Stimulated activated CD8-positive, alpha-beta memory T cell treated with anti-CD3 and anti-CD28 coated beads, Interleukin-7, amount 100 ng/mL, for 1 hour (primary cell): ENCODE measurements around the gene CUBN.
A peak's percentile ranks its signal among the peaks of the same experiment; 100 is the strongest.

Experiments
- DNase-seq, 2 donors: peaks; one replicate each; pipeline ENCODE4 v3.0.0-alpha.2; 2020; ENCODE audit warnings: low read depth in 2 of 2

CUBN gene

DNA sequence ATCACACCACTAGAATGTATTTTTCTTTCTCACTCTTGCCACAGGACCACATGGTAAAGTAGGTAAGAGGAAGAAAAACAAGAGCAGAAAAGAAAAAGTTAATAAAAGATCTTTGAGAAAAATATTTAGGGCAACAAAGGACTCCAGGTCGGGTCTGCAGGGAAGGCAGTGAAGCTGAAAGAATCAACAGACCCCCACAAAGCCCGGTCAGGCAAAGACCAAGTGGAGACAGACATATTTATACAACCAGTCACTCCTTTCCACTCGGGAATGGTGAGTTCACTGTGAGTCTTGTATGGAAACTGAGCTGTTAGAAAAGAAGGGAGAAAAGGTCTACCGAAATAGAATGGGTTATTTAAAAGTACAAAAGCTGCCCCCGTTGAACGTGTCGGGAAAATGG lies 340.4 kb downstream of the CUBN start:
- DNase-seq: no peak

DNA sequence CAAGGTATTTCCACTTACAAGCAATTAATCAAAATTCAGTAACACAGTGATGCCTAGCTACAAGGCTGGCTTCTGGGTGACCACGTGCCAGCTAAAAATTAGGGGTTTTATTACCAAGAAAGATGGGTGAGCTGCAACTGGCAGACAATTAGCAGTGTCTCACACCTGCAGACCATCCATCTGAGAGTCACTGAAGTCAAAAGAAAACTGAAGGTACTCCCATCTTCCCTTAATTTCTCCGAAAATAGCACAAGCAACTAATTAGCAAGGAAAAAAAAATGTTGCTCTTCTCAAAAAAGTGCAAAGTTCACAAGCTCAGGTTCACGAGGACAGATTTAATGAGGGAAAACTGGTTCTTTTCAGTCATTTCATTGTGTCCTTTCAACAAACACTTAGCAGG lies 340.8 kb downstream of the CUBN start:
- no peak for DNase-seq

DNA sequence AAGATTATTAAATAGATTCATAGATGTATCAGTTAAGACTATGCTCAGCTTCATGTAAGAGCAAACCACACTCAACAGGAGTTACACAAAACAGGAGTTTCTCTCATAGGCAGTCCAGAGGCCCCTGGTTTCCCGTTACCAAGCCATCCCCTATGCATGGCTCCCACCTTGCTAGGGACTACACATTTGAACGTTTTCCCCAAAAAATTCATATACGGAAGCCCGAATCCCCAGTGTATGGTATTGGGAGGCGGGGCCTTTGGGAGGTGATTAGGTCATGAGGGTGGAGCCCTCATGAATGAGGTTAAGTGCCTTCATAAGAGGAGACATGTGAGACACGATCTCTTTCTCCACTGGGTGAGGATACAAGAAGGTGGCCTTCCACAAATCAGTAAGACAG lies 341.5 kb downstream of the CUBN start:
- no peak for DNase-seq

DNA sequence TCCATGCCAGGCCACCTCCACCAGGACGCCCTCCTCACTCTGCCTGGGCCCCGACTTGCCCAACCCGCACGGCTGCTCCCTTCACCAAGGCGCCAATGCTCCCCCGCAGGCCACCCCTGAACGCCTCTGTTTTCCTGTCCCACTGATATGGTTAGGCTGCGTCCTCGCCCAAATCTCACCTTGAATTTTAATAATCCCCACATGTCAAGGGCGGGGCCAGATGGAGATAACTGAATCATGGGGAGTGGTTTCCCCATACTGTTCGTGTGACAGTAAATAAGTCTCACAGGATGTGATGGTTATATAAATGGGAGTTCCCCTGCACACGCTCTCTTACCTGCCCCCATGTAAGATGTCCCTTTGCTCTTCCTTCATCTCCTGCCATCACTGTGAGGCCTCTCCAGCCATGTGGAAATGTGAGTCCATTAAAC lies 342.2 kb downstream of the CUBN start:
- peak in 1 of 2 donors; percentile 35 for DNase-seq

DNA sequence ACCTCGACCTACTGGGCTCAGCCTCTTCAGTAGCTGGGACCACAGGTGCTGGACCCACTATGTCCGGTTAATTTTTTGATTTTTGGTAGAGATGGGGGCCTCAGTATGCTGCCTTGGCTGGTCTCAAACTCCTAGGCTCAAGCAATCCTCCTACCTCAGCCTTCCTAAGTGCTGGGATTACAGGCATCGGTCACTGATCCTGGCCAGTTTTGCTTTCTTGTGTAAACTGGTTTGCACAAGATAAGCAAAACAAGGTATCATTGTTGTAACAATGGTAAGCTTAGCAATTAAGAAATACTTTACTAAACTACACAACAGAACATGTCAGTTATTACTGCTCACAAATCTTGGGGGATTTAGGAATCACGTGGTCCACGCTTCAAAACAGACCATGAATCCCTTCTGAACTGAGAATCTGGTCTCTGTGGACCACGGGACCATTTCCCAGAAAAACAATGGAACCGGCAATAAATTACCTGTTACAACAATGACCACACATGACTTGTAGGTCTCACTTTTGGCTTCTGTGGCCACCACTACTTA lies 349.2 kb downstream of the CUBN start:
- no peak for DNase-seq

DNA sequence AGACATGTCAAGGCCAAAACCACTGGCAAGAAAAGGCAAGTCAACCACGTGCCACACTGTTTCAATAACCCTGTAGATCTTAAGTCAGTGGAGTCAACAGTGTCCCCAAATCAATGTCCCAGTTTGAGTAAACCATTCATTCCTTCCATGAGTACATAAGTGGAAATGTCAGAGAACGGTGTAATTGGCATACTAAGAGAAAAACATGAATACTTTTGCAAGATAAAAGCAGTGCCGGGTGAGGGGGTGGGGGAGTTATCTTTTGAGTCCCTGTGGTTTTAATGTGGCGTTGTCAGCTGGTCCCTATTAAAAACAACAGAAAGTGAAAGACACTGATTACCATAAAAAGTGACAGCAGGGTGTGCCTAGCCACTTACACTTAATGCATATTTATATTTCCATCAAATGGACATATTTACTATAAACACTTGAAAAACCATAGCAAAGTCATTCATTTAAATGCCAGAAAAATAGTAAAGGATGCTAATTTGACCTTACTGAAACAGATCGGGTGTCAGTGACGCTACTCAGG lies 350.2 kb downstream of the CUBN start:
- no peak for DNase-seq

DNA sequence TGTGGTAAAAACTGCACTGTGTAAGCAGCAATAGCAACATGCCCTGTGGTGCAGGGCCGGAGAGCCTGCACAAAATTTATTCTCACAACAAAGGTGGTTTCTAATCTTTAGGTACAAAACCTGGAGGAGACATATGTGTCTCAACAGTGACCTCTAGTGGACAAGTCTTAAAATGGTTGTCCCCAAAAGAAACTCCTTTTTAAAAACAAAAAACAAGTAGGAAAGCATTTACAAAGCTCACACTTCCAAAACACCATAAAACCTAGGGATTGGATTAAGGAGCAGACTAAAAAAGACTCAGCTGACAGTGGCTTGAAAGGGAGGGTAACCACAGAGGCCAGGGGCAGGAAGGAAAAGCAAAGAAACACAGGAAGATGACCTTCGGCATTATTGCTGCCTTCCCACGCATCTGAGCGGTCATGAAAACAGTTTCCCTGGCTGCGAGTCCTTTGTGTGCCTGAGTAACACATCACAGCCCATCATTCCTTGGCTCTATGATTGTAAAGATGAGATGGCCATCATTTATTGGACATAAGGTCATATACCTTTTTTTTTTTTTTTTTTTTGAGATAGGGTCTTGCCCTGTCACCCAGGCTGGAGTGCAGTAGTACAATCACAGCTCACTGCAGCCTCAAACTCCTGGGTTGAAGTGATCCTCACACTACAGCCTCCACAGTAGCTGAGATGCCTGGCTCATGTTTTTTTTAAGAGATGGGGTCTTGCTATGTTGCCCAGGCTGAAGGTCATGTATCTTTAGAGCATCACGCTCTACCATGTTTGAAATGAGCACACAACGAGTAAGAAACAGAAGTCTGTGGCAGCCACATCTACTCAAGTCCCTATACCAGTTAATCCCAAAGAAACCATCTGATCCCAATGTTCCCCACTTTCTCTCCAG lies 351.9 kb downstream of the CUBN start:
- DNase-seq: no peak

DNA sequence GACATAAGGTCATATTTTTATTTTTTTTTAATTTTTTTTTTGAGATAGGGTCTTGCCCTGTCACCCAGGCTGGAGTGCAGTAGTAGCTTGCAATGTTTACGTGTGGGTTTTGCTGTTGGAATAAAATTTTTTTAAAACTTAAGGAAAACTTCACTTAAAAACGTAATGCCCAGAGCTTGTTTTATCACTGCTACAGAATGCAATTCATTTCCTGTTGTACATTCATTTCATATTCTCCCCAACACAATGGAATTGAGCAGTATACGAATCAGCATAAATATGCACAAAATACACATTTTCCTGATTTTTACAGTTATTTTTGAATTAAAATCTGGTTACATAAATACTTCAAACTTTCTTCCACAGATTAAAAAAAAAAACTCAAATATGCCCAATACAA lies 352.7 kb downstream of the CUBN start:
- DNase-seq: no peak
